K562 (cell line): ENCODE results near the gene MYO18A. TPM values are rescaled to one million over a fixed set of nuclear protein-coding genes. Genes with fewer than 3 reads are reported as not detected.
A peak's percentile ranks its signal among the peaks of the same experiment; 100 is the strongest.

Experiments used
- ATAC-seq: fragments of 200-7000 bp; cut with Tn5 transposase; 3 replicates; pipeline ENCODE4 v1.9.1; 2020; ENCODE audit warnings: moderate library complexity
- BruUV-seq: library from RNA; stranded (reverse); fragments of 400-500 nt; replicated peaks from 2 replicates; lab custom pipeline; 2021; lab: Mats Ljungman, UMichigan
- CTCF ChIA-PET: fragments of 300-600 bp; formaldehyde crosslinking; extraction: SDS; loops from one replicate; lab custom pipeline; 2021; ENCODE audit warnings: low intra/inter-chr PET ratio; lab: Yijun Ruan, JAX
- POLR2A ChIA-PET: fragments of 300-600, 350-650 bp; sonication (Branson Sonifier 250); formaldehyde crosslinking; extraction: SDS; loops from one replicate; lab custom pipeline; 2021; ENCODE audit warnings: antibody characterized with exemption, inconsistent platforms; lab: Yijun Ruan, JAX
- DNase-seq, 4 experiments: peaks; one replicate each; pipeline versions ENCODE4 v3.0.0 to v3.0.0-alpha.2; 2011 to 2018; ENCODE audit warnings: low spot score in 3 of 4, mixed read lengths in 3 of 4; ENCODE audit errors: extremely low read depth in 1 of 4
- FAIRE-seq: peaks from 2 replicates; lab custom pipeline; 2011; peaks lifted over from hg19 to GRCh38; lab: Jason Lieb, UNC
- H2AFZ ChIP-seq: 2 replicates; pipeline ENCODE4 v1.6.0; 2011; ENCODE audit warnings: low read depth, low read length, control low read depth, inconsistent platforms
- H3K27ac ChIP-seq: fragments of 200-600 bp; 3 replicates; pipeline ENCODE4 v1.8.0; 2011; ENCODE audit warnings: low read depth, mild to moderate bottlenecking, control low read depth, inconsistent platforms, low read length, moderate library complexity, mixed read lengths; ENCODE audit errors: extremely low read depth
- H3K27me3 ChIP-seq, 2 experiments: fragments of 300-600 bp in 1 of 2; 2 replicates in 1 of 2; 3 replicates in 1 of 2; pipeline versions ENCODE4 v1.6.0 to v1.8.0; 2011; ENCODE audit warnings: inconsistent platforms in 2 of 2, low read length in 2 of 2, mild to moderate bottlenecking in 1 of 2, mixed read lengths in 1 of 2, moderate library complexity in 1 of 2; ENCODE audit not compliant: control insufficient read depth in 2 of 2, insufficient read depth in 2 of 2
- H3K36me3 ChIP-seq: fragments of 300-600 bp; 3 replicates; pipeline ENCODE4 v1.8.0; 2011; ENCODE audit warnings: mild to moderate bottlenecking, low read length, inconsistent platforms; ENCODE audit not compliant: control insufficient read depth, insufficient read depth
- H3K4me1 ChIP-seq, 2 experiments: fragments of 200-600 bp in 1 of 2; replicated peaks in 1 of 2; 2 replicates in 1 of 2; 3 replicates in 1 of 2; pipeline versions ENCODE4 v1.5.1 to v1.8.0; 2011; ENCODE audit warnings: inconsistent platforms in 2 of 2, low read length in 2 of 2, mild to moderate bottlenecking in 1 of 2, mixed read lengths in 1 of 2, moderate library complexity in 1 of 2; ENCODE audit not compliant: control insufficient read depth in 2 of 2, insufficient read depth in 2 of 2
- H3K4me2 ChIP-seq: 2 replicates; pipeline ENCODE4 v1.6.1; 2011; ENCODE audit warnings: low read length, control low read depth, inconsistent platforms, mixed read lengths; ENCODE audit not compliant: insufficient read depth
- H3K4me3 ChIP-seq: fragments of 200-600 bp; sonication (generic), shearing (Covaris generic); 2 replicates; pipeline ENCODE4 v1.5.1; 2016; ENCODE audit warnings: control low read depth, inconsistent platforms
- H3K79me2 ChIP-seq: fragments of 200-600 bp; 3 replicates; pipeline ENCODE4 v1.8.0; 2011; ENCODE audit warnings: low read length, inconsistent platforms; ENCODE audit not compliant: control insufficient read depth, insufficient read depth
- H3K9ac ChIP-seq, 2 experiments: 2 replicates each; pipeline versions ENCODE4 v1.6.0 to v1.6.1; 2011; ENCODE audit warnings: low read depth in 2 of 2, low read length in 2 of 2, control low read depth in 1 of 2, inconsistent platforms in 1 of 2, mild to moderate bottlenecking in 1 of 2, mixed read lengths in 1 of 2; ENCODE audit not compliant: insufficient read depth in 1 of 2
- H3K9me1 ChIP-seq: one replicate; pipeline ENCODE4 v1.6.0; 2011; ENCODE audit warnings: inconsistent platforms, mild to moderate bottlenecking, low read length, moderate library complexity; ENCODE audit not compliant: control insufficient read depth, insufficient read depth
- H3K9me3 ChIP-seq: replicated peaks from 2 replicates; pipeline ENCODE4 v1.5.1; 2011; ENCODE audit warnings: low read depth, low read length, inconsistent platforms; ENCODE audit not compliant: control insufficient read depth, insufficient read depth
- H4K20me1 ChIP-seq: replicated peaks from 2 replicates; pipeline ENCODE4 v1.6.1; 2011; ENCODE audit warnings: low read length, inconsistent platforms, mixed read lengths; ENCODE audit not compliant: control insufficient read depth, insufficient read depth
- ATF7 ChIP-seq: fragments of 450-650 bp; IDR thresholded peaks from 2 replicates; pipeline ENCODE4 v1.7.1; 2014; ENCODE audit warnings: mild to moderate bottlenecking, moderate library complexity
- EP300 ChIP-seq: IDR thresholded peaks from 2 replicates; pipeline ENCODE4 v1.6.1; 2012; ENCODE audit warnings: low read length, improper control_type of control experiment
- GABPA ChIP-seq: fragments of 200-800 bp; sonication (Bioruptor generic); conservative IDR thresholded peaks from 2 replicates; pipeline ENCODE4 v1.6.1; 2016; ENCODE audit warnings: low read depth, missing genetic modification characterization, missing compliant biosample characterization
- KDM2B ChIP-seq: fragments of 250-450 bp; sonication (Bioruptor Pico); IDR thresholded peaks from 2 replicates; pipeline ENCODE4 v1.8.0; 2021; ENCODE audit warnings: mild to moderate bottlenecking, moderate library complexity
- KDM5B ChIP-seq: fragments of 200-600 bp; sonication (generic); IDR thresholded peaks from 2 replicates; pipeline ENCODE4 v1.6.1; 2012; ENCODE audit warnings: low read depth, mild to moderate bottlenecking, moderate library complexity, low read length, control low read depth, inconsistent platforms; ENCODE audit not compliant: insufficient replicate concordance
- PCBP2 ChIP-seq: fragments of 200-400 bp; formaldehyde crosslinking; IDR thresholded peaks from 2 replicates; pipeline ENCODE4 v1.6.1; 2018; ENCODE audit warnings: low read length, low read depth, mild to moderate bottlenecking, moderate library complexity; ENCODE audit not compliant: poor library complexity, severe bottlenecking
- POLR2AphosphoS5 ChIP-seq: IDR thresholded peaks from 2 replicates; pipeline ENCODE4 v1.6.1; 2011; ENCODE audit warnings: mild to moderate bottlenecking, low read depth, low read length, moderate library complexity; ENCODE audit not compliant: control insufficient read depth, insufficient read depth
- STAT5A ChIP-seq: IDR thresholded peaks from 2 replicates; pipeline ENCODE4 v1.6.1; 2012; ENCODE audit warnings: low read length, inconsistent platforms, borderline replicate concordance
- TBP ChIP-seq: optimal IDR thresholded peaks from 2 replicates; pipeline ENCODE3; 2011; ENCODE audit warnings: low read depth, low read length, improper control_type of control experiment
- TEAD4 ChIP-seq, 2 experiments: sonication (generic) in 1 of 2; formaldehyde crosslinking in 1 of 2; IDR thresholded peaks; 2 replicates each; pipeline versions ENCODE4 v1.6.1 to v1.8.0; 2012 to 2022; ENCODE audit warnings: borderline replicate concordance in 1 of 2, inconsistent platforms in 1 of 2, low read length in 1 of 2, mild to moderate bottlenecking in 1 of 2, missing genetic modification reagents in 1 of 2
- ZNF324 ChIP-seq: fragments of 250-450 bp; sonication (Bioruptor Pico); IDR thresholded peaks from 2 replicates; pipeline ENCODE4 v1.4.0; 2020; ENCODE audit warnings: mild to moderate bottlenecking
- WGBS: fragments of 100-300 bp; shearing (Covaris generic); methylation state at CpG from one replicate; pipeline ENCODE4 v1.1.6; 2016; ENCODE audit warnings: low coverage, mixed read lengths; ENCODE audit not compliant: insufficient coverage; ENCODE audit errors: missing lambda C conversion rate; 5-methylcytosine and 5-hydroxymethylcytosine counted together
- in situ Hi-C: fragments of 300-500 bp; cut with MboI; formaldehyde crosslinking; loops from 4 replicates; pipeline ENCODE4 v1.15.0; 2018; ENCODE audit warnings: inconsistent platforms, mixed read lengths
- intact Hi-C: fragments of 100-400 bp; cut with micrococcal nuclease; formaldehyde crosslinking; loops from 2 replicates; pipeline ENCODE4 v1.14.2; 2022
- polyA plus RNA-seq, 8 experiments: library from polyadenylated mRNA; depleted of rRNA in 4 of 8; stranded (reverse) in 5 of 8; unstranded in 3 of 8; fragments of >200 nt; fragmentation: Nextera tagmentation in 2 of 8; fragmentation: Illumina TruSeq in 1 of 8; extraction: Ambion mirVana in 2 of 8; extraction: Trizol in 1 of 8; gene quantifications; 2 replicates each; pipeline versions ENCODE4 v1.2.1 to v1.2.3, GENCODE V29; 2011 to 2014; ENCODE audit warnings: inconsistent platforms in 1 of 8, missing spikeins in 1 of 8
- total RNA-seq, 7 experiments: library from RNA; depleted of rRNA in 6 of 7; stranded (reverse); fragments of >200 nt in 6 of 7; fragmentation: Illumina TruSeq in 2 of 7; extraction: Trizol in 2 of 7; gene quantifications; 2 replicates each; pipeline versions ENCODE4 v1.2.1 to v1.2.3, GENCODE V29; 2011 to 2021; ENCODE audit warnings: low replicate concordance in 1 of 7

MYO18A gene
- total and polyA plus RNA-seq, 9 of the 15 experiments (the other 6 are each of a cell fraction or from before 2014, with no cell fraction given): 2.5 to 65.4 (median 17.1) TPM

DNA sequence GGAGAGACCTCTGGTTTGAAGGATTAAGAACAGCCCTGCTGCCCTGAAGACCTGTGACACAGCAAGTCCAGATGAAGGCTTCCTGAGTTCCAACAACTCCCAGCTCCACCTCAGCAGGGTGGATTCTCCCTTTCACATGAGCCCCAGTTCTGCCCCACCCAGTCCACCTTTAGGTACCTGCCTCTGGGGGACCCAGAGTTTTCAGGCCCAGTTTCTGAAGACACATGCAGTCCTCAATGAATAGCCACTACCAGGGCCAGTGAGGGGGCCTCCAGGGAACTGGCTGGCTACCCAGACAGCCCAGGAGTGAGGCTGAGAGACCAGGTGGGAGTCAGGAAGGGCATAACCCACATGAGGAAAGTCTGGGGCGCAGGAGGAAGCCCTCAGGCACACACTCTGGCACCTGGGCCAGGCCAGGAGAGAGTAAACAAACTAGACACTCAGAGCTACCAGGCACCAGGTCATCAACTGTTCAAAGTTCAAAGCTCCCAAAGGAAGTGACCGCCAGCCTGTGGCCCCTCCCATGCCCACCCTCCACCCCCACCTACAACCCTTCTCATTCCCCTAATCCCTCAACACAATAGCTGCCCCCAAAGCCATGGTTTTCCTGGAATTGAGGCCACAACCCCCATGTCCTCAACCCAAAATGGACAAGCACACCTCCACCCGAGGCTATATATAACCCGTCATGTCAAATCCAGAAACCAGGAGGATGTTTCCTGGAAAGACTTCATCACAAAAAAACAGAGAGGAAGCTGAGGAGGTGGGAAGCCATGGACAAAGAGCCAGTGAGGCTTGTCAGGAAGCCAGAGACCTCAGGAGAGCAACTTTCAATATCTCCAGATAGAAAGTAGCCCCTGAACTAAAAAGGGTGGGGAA, 2.1 kb downstream of the MYO18A start:
- peak; percentile 3; the same call in 1 of the 3 replicates for ATAC-seq
- Histone ChIP-seq H3K4me1 (peaks cover 30 to 52% of the 10 kb centered on the region in 2 experiments), H3K9me1 (no peaks in the 10 kb centered on the region), H3K4me3 (peak overlapping the region; percentile 49), H3K79me2 (peaks cover 62% of the 10 kb centered on the region), H3K36me3 (peaks cover 5% of the 10 kb centered on the region; the same call in 1 of the 3 replicates), H3K27me3 (no peaks in the 10 kb centered on the region), H2AFZ (no peak overlapping the region), H3K9ac (peak overlapping the region; percentile 89 to 90), H3K27ac (peak overlapping the region; percentile 97), H3K9me3 (no peaks in the 10 kb centered on the region), H4K20me1 (no peaks in the 10 kb centered on the region), H3K4me2 (peak overlapping the region; percentile 96)
- intact Hi-C loops (loop anchor here (2.0 kb wide), 1 partner anchor 15 kb away; no protein-coding TSS in a partner anchor), in situ Hi-C loops (no loop called here)
- peak; percentile 52 to 92 (median 68) for DNase-seq
- peak; percentile 94 for FAIRE-seq
- no TSS peak for BruUV-seq
- POLR2A ChIA-PET: interaction anchor here (0.7 to 6.6 kb wide), 8 partner anchors 10 to 543 kb away, joined by 3 to 74 read pairs (median 4); partner anchors contain the start of gene NUFIP2
- CTCF ChIA-PET: no interaction called here
- 7% methylated on average over 4 of the region's 4 CpGs for WGBS
- TF ChIP-seq STAT5A (peak; percentile 40; the same call in 1 of the 2 replicates), KDM2B (CRISPR knock-in tag) (no peak), TEAD4 (IDR thresholded peaks at IDR 0.05; ENCODE audit: low read length) (no peak), TEAD4 (CRISPR knock-in tag; IDR thresholded peaks at IDR 0.05; ENCODE audit: borderline replicate concordance) (no peak), TBP (peak; percentile 41), ZNF324 (CRISPR knock-in tag) (no peak), PCBP2 (no peak), ATF7 (no peak), KDM5B (peak; percentile 5), POLR2AphosphoS5 (peak; percentile 25; the same call in 1 of the 2 replicates), EP300 (peak; percentile 63), GABPA (tag) (no peak)
